ENCODE data around the gene RHOH. TPM values are rescaled to one million over a fixed set of nuclear protein-coding genes. Genes with fewer than 3 reads are reported as not detected.
A peak's percentile ranks its signal among the peaks of the same experiment; 100 is the strongest.

RHOH gene
- total and polyA plus RNA-seq, 9 of the 15 experiments (the other 6 are each of a cell fraction or from before 2014, with no cell fraction given) = 14.3 to 37.7 (median 23.2) TPM

DNA sequence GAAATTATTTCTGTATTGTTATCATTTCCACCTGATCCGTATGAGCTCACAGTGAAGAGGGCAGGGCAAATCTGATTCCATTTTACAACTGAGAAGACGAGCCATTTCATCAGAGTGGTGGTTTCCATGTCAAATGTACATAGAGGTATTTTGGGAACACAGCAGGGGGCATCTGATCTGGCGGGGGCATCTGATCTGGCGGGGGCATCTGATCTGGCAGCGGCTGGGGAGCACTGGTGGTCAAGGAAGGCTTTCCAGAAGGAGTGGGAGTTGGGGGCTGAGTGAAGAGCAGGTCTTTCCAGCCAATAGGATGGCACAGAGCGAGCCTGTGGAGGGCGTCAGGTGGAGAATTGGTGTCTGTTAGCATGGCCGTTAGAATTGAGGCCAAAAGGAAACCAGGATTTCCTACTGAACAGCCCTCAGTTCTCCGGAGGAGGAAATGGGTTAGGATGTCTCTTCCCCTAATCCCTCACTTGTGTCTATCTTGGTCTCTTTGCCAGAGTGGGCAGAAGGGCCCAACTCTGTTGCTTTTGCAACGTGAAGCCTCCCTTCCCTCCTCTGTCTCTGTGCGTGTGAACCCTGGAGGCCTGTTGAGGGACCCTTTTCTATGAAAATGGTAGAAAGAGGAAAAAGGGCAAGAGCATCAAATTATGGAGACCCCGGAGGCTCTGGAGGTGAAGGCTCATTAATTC, 41.3 kb downstream of the RHOH start (continued):
- TF ChIP-seq POLR2H (tag; IDR thresholded peaks at IDR 0.05; ENCODE audit: low read depth) (no peak; the same call in 1 of the 2 replicates), CBFB (CRISPR knock-in tag; IDR thresholded peaks at IDR 0.05) (no peak), FOXJ3 (CRISPR knock-in tag; IDR thresholded peaks at IDR 0.05) (no peak), ESRRB (CRISPR knock-in tag; IDR thresholded peaks at IDR 0.05; ENCODE audit: borderline replicate concordance) (no peak), MTA3 (IDR thresholded peaks at IDR 0.05; ENCODE audit: borderline replicate concordance) (0 out of 2 replicates have a peak, but pooled peaks have one; percentile 4), SOX6 (IDR thresholded peaks at IDR 0.05) (no peak), SRSF1 (IDR thresholded peaks at IDR 0.05; ENCODE audit: low read depth, low read length) (no peak), MYNN (IDR thresholded peaks at IDR 0.05) (no peak), MYNN (CRISPR knock-in tag; IDR thresholded peaks at IDR 0.05) (no peak), SIN3B (IDR thresholded peaks at IDR 0.05; ENCODE audit: low read depth) (no peak), RFX5 (IDR thresholded peaks at IDR 0.05; ENCODE audit: low read depth, low read length) (no peak), BRD9 (IDR thresholded peaks at IDR 0.05; ENCODE audit: low read depth, partially characterized antibody) (no peak), MECOM (CRISPR knock-in tag; IDR thresholded peaks at IDR 0.05) (peak; percentile 80; the same call in 1 of the 2 replicates), PHB (CRISPR knock-in tag; IDR thresholded peaks at IDR 0.05) (0 out of 2 replicates have a peak, but pooled peaks have one; percentile 86)
- TF ChIP-seq, protein P1, sequence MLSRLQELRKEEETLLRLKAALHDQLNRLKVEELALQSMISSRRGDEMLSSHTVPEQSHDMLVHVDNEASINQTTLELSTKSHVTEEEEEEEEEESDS (CRISPR knock-in tag; IDR thresholded peaks at IDR 0.05) = 0 out of 2 replicates have a peak, but pooled peaks have one; percentile 44
- TF ChIP-seq, protein P2, sequence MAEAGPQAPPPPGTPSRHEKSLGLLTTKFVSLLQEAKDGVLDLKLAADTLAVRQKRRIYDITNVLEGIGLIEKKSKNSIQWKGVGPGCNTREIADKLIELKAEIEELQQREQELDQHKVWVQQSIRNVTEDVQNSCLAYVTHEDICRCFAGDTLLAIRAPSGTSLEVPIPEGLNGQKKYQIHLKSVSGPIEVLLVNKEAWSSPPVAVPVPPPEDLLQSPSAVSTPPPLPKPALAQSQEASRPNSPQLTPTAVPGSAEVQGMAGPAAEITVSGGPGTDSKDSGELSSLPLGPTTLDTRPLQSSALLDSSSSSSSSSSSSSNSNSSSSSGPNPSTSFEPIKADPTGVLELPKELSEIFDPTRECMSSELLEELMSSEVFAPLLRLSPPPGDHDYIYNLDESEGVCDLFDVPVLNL (CRISPR knock-in tag; IDR thresholded peaks at IDR 0.05; ENCODE audit: low read depth) = no peak
- TF ChIP-seq, protein P3, sequence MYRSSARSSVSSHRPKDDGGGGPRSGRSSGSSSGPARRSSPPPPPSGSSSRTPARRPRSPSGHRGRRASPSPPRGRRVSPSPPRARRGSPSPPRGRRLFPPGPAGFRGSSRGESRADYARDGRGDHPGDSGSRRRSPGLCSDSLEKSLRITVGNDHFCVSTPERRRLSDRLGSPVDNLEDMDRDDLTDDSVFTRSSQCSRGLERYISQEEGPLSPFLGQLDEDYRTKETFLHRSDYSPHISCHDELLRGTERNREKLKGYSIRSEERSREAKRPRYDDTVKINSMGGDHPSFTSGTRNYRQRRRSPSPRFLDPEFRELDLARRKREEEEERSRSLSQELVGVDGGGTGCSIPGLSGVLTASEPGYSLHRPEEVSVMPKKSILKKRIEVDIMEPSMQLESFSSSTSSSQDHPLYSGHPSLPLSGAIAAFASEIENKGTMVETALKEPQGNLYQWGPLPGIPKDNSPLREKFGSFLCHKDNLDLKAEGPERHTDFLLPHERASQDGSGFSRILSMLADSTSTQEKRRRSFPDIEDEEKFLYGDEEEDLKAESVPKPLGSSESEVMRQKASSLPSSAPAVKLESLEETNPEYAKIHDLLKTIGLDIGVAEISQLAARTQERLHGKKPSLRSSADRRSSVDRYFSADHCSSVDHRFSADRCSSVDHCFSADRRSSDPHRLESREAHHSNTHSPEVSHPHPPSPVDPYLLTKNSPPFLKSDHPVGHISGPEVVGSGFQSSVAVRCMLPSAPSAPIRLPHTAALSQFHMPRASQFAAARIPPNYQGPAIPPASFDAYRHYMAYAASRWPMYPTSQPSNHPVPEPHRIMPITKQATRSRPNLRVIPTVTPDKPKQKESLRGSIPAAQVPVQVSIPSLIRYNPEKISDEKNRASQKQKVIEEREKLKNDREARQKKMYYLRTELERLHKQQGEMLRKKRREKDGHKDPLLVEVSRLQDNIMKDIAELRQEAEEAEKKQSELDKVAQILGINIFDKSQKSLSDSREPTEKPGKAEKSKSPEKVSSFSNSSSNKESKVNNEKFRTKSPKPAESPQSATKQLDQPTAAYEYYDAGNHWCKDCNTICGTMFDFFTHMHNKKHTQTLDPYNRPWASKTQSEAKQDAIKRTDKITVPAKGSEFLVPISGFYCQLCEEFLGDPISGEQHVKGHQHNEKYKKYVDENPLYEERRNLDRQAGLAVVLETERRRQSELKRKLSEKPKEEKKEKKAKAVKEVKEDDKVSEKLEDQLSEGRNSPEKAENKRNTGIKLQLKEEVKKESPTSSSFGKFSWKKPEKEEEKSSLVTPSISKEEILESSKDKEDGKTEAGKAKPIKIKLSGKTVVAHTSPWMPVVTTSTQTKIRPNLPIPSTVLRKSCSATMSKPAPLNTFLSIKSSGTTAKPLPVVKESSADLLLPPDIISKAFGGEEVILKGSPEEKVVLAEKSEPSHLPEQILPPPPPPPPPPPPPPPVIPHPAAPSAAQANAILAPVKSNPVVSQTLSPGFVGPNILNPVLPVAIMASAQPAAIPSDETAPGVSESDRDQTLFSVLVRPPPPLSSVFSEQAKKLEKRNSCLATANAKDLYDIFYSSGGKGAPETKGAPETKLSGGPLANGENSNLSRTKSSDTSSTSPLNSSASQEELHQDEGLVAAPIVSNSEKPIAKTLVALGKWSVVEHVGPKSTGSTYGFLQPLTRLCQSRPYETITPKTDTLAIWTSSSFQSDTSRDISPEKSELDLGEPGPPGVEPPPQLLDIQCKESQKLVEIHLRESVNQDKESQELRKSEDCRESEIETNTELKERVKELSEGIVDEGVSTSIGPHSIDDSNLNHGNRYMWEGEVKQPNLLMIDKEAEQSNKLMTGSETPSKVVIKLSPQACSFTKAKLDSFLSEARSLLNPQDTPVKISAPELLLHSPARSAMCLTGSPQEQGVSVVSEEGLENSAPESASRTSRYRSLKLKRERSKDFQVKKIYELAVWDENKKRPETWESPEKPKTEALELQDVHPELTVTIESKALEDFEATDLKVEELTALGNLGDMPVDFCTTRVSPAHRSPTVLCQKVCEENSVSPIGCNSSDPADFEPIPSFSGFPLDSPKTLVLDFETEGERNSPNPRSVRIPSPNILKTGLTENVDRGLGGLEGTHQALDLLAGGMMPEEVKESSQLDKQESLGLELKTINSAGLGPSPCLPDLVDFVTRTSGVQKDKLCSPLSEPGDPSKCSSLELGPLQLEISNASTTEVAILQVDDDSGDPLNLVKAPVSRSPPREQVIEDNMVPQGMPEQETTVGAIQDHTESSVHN (IDR thresholded peaks at IDR 0.05; ENCODE audit: borderline replicate concordance in 1 of 2, low read depth in 1 of 2) = no peak
- TF ChIP-seq, protein P4, sequence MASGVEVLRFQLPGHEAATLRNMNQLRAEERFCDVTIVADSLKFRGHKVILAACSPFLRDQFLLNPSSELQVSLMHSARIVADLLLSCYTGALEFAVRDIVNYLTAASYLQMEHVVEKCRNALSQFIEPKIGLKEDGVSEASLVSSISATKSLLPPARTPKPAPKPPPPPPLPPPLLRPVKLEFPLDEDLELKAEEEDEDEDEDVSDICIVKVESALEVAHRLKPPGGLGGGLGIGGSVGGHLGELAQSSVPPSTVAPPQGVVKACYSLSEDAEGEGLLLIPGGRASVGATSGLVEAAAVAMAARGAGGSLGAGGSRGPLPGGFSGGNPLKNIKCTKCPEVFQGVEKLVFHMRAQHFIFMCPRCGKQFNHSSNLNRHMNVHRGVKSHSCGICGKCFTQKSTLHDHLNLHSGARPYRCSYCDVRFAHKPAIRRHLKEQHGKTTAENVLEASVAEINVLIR (CRISPR knock-in tag; IDR thresholded peaks at IDR 0.05) = peak; percentile 72; the same call in 1 of the 2 replicates

Measured in K562 (cell line).